ENCODE measurements around the gene NAV2. TPM values are rescaled to one million over a fixed set of nuclear protein-coding genes. Genes with fewer than 3 reads are reported as not detected.

The NAV2 gene
- total RNA-seq, 1 donor from 2014 or later: 32.0 TPM

DNA sequence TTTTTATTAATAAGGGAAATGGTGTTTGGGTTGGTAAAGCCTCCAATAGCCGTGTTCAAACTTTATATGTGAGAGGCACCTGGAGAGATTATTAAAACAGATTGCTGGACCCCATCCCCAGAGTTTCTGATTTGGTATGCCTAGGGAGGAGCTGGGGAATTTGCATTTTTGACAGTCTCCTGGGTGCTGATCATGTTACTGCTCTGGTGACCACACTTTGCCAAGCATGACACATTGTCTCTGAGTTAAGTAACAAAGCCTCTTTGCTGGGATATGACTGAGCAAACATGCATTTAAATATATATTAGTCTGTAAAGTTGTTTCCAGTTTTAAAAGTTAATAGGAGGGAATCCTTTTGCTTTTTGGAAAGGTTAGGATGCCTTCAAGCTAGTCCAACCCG is 140.4 kb downstream of the NAV2 start:
- ATAC-seq: no peak
- DNase-seq (ENCODE audit: low spot score): no peak

DNA sequence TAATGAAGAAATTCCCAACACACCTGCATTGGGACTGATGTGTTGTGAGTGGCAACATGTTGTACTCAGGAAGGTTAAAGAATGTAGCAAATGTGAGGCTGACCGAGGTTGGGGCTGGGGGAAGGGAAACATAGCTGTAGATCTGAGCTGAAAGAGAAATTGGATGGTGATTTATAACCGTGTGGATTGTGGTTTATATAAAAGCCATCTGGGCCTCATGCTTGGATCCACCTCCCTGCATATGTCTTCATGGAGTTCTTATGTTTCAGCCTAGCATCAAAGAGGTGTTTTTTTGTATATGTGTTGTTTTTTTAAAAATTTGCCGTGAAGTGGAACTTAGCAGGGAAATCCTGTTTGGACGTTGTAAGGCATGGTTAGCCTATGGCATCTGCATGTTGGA is 141.3 kb downstream of the NAV2 start:
- ATAC-seq (no peak), DNase-seq (ENCODE audit: low spot score) (no peak)

DNA sequence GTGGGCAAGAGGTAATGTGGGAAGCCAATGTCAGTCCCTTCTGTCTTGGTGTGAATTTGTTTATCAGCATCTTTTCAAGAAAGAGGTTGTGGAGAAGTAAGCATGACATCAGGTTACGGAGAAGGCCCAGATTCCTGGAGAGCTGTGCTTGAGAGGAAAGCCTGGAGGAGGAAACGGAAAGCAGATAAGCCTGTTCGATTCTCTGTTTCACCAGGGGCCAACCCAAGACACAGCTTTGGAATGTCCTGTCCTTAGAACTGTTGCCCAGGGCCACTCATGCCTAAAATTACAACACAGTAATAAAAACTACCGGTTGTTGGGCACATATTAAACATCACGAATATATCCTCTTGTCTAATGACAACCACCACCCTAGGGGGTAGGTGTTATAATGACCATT is 148.5 kb downstream of the NAV2 start:
- ATAC-seq: no peak

DNA sequence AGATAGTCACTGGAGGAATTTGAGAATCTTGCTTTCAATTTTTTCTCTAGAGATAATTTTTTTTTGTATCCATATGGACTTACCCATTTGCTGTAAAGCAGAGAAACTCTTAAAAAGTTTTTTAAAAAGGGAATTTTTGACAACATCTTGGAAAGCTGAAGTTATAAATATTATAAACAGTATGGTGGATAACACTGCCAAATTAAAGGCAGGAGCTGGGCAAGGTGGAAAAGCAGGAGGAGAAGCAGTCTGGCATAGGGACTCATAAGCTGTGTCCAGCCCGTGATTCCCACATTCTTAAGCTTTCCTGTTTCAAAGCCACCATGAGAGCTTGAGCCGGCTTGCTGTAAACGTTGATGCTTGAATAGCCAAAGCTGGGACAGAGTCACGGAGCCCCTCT is 149.5 kb downstream of the NAV2 start:
- no peak for ATAC-seq
- DNase-seq (ENCODE audit: low spot score): no peak

More for the DNA sequence above, 148.5 kb downstream of the NAV2 start:
- no peak for DNase-seq (ENCODE audit: low spot score)

DNA sequence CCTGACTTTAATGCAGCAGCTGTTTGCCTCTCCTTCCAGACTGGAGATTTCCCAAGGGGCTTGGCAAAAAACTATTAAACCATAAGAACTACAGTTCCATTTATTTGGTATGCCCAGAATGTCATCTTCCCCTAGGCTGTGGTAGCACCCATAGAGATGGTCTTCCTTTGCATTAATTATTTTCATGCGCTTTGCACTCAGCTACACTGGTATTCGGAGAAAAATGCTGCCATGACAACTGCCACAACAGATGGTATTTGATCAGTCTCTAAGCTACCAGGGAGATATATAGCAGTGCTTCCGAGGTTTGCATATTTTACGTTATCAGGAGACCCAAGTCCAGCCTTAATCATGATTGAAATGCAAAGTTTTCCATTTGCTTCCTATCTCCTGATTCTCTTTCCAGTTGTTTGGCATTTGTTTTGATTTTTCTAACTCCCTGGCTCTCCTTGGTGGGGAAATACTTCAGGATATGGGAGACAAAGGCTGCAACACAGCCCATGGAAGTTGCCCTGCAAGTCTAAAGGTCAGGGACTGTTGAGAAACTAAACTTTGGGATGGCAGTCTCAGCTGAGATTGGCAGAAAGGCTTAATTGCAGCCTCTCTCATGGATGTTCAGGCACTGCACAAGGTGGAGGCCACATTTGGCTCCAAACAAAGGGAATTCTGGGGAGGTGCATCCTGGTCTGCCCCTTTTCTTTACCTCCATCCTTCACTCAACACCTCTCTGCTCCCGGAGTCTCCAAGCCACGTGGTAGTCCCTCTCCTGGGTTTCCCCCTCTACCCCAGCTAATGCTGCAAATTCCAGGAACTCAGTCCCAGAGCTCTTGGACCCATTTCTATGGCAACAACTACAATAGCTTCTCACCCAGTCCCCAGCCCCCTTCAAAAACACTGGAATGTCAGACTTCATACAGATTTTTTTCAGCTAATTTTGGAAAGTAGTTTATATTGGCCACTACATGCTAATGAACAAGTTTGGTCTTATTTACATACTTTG is 151.8 kb downstream of the NAV2 start:
- peak; percentile 73 for DNase-seq (ENCODE audit: low spot score)
- peak; percentile 87 for ATAC-seq

DNA sequence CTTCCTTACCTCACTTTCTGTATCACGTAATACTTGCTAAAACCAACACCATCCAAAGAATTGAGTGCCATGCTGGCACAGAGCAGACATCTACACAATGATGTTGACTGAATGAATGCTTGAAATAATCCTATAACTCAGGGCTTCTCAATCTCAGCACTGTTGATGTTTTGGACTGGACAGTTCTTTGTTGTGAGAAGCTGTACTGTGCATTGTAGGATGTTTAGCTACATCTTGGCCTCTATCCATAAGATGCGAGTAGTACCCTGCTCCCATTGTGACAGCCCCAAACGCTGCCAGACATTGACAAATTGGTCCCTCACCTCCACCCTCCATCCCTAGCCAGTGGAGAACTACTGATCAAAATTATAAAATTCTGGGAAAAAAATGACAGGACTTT is 153.4 kb downstream of the NAV2 start:
- ATAC-seq: no peak

DNA sequence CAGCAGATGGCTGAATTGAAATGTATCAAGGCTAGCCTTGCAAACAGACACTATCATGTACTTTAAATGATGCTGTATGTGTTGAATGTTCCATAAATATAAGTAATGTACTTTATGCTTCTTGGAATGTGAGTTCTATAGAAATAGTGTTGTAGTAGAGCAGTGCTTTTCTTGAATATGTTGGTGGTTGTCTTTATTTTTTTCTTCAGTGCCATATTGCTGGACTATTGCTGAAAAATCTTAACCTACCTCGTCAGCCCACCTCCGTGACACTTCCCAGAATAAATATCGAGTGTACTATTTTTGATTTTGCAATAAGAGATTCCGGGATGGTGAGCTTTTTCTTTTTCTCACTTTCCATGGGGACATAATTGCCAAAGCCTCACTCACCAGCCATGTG is 153.9 kb downstream of the NAV2 start:
- ATAC-seq (no peak), DNase-seq (ENCODE audit: low spot score) (no peak)

More for the DNA sequence above, 153.4 kb downstream of the NAV2 start:
- no peak for DNase-seq (ENCODE audit: low spot score)

DNA sequence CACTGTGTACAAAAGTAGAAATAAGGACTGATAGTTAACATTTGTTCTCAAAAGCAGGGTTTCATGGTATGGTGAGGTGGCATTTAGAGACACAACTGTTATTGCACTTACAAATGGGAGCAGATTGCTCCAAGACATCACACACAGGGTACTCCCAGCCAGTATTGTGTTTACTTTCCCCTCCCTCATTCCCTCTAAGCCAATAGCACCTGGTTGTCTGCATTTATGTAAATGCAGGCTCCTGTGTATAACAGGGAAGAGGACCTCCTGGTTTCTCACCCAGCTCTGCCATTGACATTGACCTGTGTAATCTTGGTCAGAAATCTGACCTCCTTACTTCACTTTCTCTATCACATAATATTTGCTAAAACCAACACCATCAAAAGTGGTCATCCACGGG is 154.4 kb downstream of the NAV2 start:
- ATAC-seq (no peak), DNase-seq (ENCODE audit: low spot score) (no peak)

DNA sequence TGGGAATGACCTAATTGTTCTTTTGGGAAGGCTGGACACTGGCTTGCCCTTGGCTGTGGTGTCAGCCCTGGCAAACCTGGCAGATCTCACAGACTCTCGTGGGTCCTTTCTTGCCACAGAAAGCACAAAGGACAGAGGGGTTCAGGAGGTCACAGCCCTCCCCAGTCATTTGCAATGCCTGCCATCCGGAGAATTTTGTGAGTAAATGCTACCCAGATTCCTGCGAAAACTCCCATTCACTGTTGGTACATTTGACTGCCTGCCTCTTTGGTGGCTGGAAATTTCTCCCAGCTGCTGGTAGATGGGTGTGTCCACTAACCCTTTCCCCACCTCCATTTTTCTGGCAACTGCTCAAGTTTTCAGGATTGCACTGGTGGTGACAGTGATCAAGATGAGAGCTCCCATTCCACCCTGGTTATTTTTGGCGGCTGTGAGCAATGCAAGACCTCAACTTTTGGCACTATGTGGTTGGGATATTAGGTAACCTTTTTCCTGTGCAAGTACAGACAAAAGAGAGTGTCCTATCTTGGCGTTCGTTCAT is 155.7 kb downstream of the NAV2 start:
- ATAC-seq (peak; percentile 64), DNase-seq (ENCODE audit: low spot score) (peak; percentile 53)

DNA sequence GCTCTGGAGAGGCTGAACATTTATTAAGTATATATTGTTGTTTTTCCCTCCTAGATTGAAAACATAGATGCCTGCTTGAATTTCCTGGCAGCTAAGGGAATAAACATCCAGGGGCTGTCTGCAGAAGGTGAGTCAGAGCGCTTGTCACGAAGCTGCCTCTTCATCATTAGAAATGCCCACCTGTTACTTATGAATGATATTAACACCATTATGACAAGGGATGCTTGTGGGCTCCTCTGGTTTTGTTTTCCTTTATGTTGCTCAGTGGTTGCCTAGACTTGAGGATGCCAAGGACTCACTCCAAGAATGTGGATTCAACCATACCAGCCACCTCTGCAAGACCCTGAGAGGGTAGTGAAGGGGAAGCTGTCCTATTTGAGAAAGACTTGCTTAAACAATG is 156.2 kb downstream of the NAV2 start:
- ATAC-seq: no peak

DNA sequence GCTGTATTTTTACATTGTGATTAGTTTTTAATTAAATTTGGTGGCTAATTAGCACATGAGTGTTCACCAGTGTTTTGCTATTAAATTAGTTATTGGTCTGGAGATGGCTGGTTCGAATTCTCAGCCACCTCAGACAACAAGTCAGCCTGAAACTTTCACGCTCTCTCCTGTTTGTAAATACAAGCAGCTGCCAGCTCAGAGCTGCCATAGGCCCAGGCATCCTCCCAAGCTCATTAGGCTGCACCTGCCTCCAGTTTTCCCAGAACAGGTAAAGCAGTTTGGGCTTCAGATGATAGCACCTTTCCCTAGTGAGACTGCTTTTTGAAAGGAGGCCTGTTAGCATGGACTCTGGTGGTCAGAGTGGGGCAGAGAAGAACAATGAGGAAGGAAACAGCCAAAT is 156.8 kb downstream of the NAV2 start:
- ATAC-seq: no peak
- DNase-seq (ENCODE audit: low spot score): no peak

More for the DNA sequence above, 156.2 kb downstream of the NAV2 start:
- DNase-seq (ENCODE audit: low spot score): no peak

DNA sequence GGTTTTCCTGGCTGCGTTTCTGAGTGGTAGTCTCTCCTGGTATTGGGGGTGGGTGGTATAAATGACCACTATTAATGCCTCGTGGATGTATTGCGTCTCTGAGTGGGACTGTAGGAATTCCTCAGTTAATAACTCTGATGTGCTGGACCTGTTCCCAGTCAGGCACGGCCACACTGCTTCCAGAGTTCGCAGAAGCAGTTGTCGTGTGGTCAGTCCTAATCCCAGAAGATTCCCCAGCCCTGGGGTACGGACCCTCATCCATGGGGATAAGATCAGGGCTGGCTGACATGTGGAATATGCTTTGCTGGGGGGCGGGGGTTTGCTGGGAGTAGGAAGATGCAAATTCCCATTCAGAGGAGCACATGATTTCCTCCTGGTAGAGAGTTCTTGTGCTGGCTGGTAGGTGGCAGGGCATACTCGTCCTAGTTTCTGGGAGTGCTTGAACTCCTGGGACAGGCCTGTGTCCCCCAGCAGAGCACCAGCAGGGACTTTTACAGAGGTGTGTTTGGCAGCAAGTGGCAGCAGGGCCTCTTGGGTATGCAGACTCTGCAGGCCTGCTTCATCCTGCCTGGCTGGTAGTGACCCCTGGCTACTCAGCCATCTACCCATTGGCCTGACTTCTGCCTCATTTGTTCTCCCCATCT is 157.4 kb downstream of the NAV2 start:
- DNase-seq (ENCODE audit: low spot score): no peak
- no peak for ATAC-seq

DNA sequence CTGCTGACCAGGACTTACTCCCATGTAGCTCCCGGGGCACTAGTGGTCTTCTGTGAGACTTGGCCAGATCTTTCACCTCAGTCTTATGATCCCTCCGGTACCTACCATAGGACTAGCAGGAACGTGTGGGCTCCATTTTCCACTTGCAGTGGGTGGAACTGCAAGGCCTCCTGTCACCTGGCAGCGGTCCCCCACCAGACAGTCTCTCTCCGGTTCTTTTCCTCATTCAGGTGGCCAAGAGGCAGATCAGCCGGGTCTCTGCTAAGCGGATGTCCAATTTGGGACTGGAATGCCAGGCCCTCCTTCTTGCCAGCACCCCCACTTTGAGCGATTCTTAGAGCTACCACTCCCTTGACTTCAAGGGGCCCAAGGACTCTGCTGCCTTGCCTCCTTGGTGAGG is 158.9 kb downstream of the NAV2 start:
- DNase-seq (ENCODE audit: low spot score) (no peak), ATAC-seq (no peak)

DNA sequence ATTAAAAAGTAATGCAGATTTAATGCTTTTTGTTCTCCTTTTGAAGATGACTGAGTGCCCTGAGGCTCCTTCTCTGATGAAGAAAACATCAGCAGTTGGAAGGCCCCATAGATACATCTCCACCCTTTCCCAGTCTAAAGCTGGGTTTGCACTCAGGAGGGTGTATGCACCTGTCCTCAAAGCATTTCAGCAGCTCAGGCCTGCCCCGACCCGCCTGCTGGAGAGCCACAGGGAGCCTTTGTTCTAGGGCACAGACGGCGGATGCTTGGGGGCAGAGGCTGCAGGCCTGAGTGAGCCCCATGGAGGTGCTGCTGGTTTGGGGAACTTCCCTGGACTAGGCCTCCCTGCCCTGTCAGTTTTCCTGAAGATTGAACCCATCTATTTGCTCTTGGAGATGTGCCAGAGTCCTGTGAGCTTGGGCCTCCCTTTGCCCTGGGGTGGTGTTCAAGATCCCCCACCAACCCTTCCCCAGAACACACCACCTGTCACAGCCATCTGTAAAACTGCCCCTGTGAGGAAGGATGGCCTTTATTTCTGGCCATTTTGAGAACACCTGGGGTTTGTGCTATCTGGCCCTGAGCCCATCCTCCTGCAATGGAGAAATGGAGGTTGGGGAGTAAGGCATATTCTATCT is 160.0 kb downstream of the NAV2 start:
- DNase-seq (ENCODE audit: low spot score): no peak
- no peak for ATAC-seq

DNA sequence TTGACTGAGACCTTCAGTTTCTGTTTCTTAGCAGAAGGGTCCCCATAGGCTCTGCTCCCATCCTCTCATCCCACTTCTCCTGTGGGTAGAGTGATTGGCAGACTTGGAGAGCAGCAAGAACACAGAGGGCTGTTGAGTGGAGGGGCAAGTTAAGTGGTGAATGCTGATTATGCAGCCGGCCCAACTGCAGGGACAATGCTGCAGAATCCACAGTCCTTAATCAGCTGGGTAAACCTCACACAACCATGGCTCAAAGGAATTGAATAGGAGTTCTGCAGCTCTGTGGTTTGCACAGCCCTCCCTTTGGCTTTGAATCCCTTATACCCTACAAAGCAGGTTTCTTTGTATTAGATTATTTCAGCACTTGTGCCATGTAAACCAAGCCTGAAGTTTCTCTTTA is 161.1 kb downstream of the NAV2 start:
- ATAC-seq (no peak), DNase-seq (ENCODE audit: low spot score) (no peak)

DNA sequence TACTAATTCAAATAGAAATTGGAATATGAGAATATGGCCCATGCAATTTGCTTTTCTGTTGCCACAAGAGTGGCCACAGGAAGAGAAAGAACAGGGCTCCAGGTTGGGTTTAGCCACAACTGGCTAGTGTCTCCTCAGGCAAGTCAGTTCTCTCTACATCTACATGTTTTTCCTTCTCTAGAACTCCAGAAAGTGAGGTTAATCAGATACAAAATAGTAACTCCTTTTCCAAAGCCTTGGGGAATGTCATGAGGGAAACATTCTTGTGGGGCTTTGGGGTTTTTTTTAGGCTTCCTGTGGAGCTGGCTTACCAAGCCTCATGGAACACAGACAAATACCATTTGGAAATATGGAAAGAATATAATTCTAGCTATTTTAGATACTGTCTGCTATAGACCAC is 161.6 kb downstream of the NAV2 start:
- ATAC-seq (no peak), DNase-seq (ENCODE audit: low spot score) (no peak)

DNA sequence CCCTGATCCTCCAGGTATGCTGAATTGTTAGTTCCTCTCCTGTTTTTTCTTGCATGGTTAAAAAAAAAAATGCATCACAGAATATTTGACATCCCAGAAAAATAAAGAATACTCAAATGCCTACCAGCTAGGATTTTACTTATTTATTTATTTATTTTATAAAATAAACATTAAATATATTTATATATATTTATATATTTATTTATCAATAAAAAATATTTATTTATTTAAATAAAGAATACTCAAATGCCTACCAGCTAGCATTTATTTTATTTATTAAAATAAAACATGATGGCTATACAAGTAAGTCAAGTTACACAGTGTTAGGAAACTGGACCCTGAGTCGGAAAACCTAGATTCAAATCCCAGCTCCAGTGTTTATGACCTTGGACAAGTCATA is 164.1 kb downstream of the NAV2 start:
- no peak for ATAC-seq
- DNase-seq (ENCODE audit: low spot score): no peak

DNA sequence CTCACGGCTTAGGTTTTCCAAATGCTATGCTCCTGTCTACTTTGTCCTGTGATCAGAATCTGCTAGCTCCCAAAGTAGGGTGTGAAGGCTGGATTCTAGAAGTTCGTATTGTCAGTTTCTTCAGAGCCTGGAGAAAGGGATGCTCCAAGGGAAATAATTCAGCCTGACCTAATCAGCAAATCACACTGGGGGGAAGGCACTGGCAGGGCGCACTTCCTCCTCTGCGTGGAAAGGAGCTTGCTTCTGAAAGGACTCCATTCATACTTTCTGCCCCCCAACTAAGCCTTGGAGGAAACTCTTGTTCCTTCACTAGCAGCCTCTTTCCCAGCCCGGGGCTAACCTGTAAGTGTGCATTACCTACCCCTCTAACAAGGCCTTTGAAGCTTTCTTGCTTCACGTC is 165.9 kb downstream of the NAV2 start:
- ATAC-seq (no peak), DNase-seq (ENCODE audit: low spot score) (no peak)

DNA sequence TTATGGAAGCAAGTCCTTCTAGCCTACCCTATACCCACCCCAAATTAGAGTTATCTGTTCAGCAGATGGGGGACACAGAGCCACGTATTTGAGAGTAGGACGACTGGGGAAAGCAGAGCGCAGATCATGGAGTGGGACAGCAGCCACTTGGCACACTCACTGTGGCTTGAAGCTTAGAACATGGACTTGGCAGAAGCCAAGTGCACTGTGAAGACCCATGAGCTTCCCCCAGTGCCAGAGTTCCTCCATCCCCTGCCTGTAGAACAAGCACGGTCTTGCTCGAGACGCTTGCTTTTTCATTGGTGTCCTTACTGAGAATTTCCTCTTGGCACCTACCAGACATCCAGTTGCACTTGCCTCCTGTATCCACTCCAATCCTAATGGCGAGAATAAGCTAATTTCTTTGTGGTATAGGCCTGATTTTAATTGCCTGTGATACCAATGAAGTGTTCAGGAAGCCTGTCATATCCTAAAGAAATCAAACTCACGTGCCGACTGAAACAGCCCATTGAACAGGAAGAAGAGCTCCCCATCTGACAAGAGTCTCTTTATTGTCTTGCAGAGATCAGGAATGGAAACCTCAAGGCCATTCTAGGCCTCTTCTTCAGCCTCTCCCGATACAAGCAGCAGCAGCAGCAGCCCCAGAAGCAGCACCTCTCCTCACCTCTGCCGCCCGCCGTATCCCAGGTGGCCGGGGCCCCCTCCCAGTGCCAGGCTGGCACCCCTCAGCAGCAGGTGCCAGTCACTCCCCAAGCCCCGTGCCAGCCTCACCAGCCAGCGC is 166.9 kb downstream of the NAV2 start:
- no peak for DNase-seq (ENCODE audit: low spot score)
- ATAC-seq: no peak

DNA sequence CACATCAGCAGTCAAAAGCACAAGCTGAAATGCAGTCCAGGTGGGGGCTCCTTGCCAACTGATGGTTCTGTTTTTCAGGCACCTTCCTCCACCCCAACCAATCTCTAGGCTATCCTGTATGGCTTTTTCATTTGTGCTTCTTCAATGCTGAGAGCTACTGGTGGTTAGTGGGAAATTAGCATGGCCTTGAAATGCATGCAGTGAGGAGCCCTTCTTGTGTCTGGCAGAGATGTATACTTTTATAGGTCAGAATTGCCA is 167.4 kb downstream of the NAV2 start:
- ATAC-seq (no peak), DNase-seq (ENCODE audit: low spot score) (no peak)

DNA sequence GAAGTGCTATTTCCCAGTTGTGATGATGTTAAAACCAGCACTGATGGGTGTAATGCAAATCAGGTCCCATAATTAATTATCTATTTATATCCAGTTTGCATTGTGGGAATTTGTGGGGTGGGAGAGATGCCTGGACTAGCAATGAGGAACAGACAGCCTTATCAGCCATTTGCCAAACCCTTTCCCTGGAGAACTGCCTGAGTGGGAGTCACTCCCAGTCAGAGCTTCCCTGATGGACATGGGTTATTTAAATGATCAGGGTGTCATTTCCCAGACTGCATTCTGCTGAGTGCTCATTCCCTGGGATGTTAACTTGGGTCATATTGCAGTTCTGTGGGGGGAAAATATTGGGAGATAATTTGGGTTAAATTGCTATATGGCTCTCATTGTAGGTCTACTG is 168.5 kb downstream of the NAV2 start:
- no peak for ATAC-seq
- DNase-seq (ENCODE audit: low spot score): no peak
